Upper lobe of left lung (tissue), 6 donors: ENCODE measurements around the gene RBMS1. TPM values are rescaled to one million over a fixed set of nuclear protein-coding genes. Genes with fewer than 3 reads are reported as not detected.
A peak's percentile ranks its signal among the peaks of the same experiment; 100 is the strongest.

Experiments
- ATAC-seq, 2 donors: fragments of 200-7000 bp; cut with Tn5 transposase; one replicate each; pipeline ENCODE4 v1.9.1; 2022; ENCODE audit warnings: mild to moderate bottlenecking in 2 of 2, moderate library complexity in 2 of 2; ENCODE audit not compliant: low FRiP score in 2 of 2
- DNase-seq, 2 donors: peaks; one replicate each; pipeline ENCODE4 v3.0.0-alpha.2; 2019 to 2020
- H3K27ac ChIP-seq, 4 donors: fragments of 200-600 bp; sonication (generic); one replicate each; pipeline ENCODE4 v1.5.1; 2016 to 2019
- H3K27me3 ChIP-seq, 4 donors: fragments of 200-600 bp; sonication (generic); one replicate each; pipeline ENCODE4 v1.5.1; 2017 to 2019
- H3K36me3 ChIP-seq, 4 donors: fragments of 200-600 bp; sonication (generic); one replicate each; pipeline ENCODE4 v1.5.1; 2016 to 2019
- H3K4me1 ChIP-seq, 4 donors: fragments of 200-600 bp; sonication (generic); one replicate each; pipeline ENCODE4 v1.5.1; 2018 to 2019
- H3K4me3 ChIP-seq, 4 donors: fragments of 200-600 bp; sonication (generic); one replicate each; pipeline ENCODE4 v1.5.1; 2017 to 2019; ENCODE audit warnings: mild to moderate bottlenecking in 2 of 4, moderate library complexity in 1 of 4
- H3K9me3 ChIP-seq, 4 donors: fragments of 200-600 bp; sonication (generic); one replicate each; pipeline ENCODE4 v1.5.1; 2018 to 2019
- CTCF ChIP-seq, 6 experiments: fragments of 450-650 bp in 4 of 6; fragments of 200-600 bp in 2 of 6; sonication (generic) in 2 of 6; IDR thresholded peaks; one replicate each; pipeline ENCODE4 v1.5.1; 2016 to 2019; ENCODE audit warnings: antibody characterized with exemption in 6 of 6
- EP300 ChIP-seq, 4 donors: sonication (generic); formaldehyde crosslinking; IDR thresholded peaks; one replicate each; pipeline ENCODE4 v1.5.1; 2017; ENCODE audit warnings: antibody characterized with exemption in 4 of 4, control low read depth in 2 of 4
- POLR2A ChIP-seq, 4 donors: fragments of 450-650 bp; IDR thresholded peaks; one replicate each; pipeline ENCODE4 v1.5.1; 2016 to 2017; ENCODE audit warnings: antibody characterized with exemption in 4 of 4, mild to moderate bottlenecking in 2 of 4
- POLR2AphosphoS5 ChIP-seq, 2 donors: sonication (generic); formaldehyde crosslinking; IDR thresholded peaks; one replicate each; pipeline ENCODE4 v1.5.1; 2017; ENCODE audit warnings: antibody characterized with exemption in 2 of 2
- WGBS, 2 donors: methylation state at CpG; one replicate each; pipeline ENCODE4 v1.1.5; 2017 to 2018; 5-methylcytosine and 5-hydroxymethylcytosine counted together
- total RNA-seq, 6 donors: library from RNA; depleted of rRNA in 4 of 6; stranded (reverse); fragments of >200 nt in 4 of 6; gene quantifications; one replicate each; pipeline versions ENCODE4 v1.1.0 to v1.2.1, GENCODE V29; 2016 to 2021
- donor health status: DM: no; HTN: no; CAD: no; lungs with moderate emphysema.
- donor health status: DM: no; HTN: yes; CAD: no; lungs with severe emphysema.

Gene RBMS1
- total RNA-seq, 6 donors from 2014 or later: 81.3 to 125 (median 95.4) TPM

GRCh38 chr2:160494201-160494644 is 616 bp upstream of the RBMS1 start:
- Histone ChIP-seq H3K27ac (peak overlapping the region; percentile 92 to 97 (median 96)), H3K4me1 (peaks cover 10 to 23% (median 18%) of the 10 kb centered on the region in 4 donors), H3K36me3 (no peaks in the 10 kb centered on the region), H3K27me3 (no peaks in the 10 kb centered on the region), H3K4me3 (peak overlapping the region; percentile 68 to 78 (median 72)), H3K9me3 (no peaks in the 10 kb centered on the region)
- TF ChIP-seq CTCF (IDR thresholded peaks at IDR 0.05): no peak
- TF ChIP-seq POLR2AphosphoS5 (IDR thresholded peaks at IDR 0.05): no peak
- TF ChIP-seq POLR2A (IDR thresholded peaks at IDR 0.05): no peak
- ATAC-seq: peak in 1 of 2 donors; percentile 40
- no peak for DNase-seq
- WGBS, 2 donors: 6 to 13% methylated on average over 8 of the region's 8 CpGs

- H3K36me3 ChIP-seq: no peaks in the 10 kb centered on the region
- peak in 1 of 6 experiments; percentile 6 for TF ChIP-seq CTCF (IDR thresholded peaks at IDR 0.05)
- TF ChIP-seq POLR2AphosphoS5 (IDR thresholded peaks at IDR 0.05): peak; percentile 19 to 71
- TF ChIP-seq EP300 (IDR thresholded peaks at IDR 0.05): peak in 1 of 4 donors; percentile 24
- peak in 3 of 4 donors; percentile 35 to 60 (median 52) for TF ChIP-seq POLR2A (IDR thresholded peaks at IDR 0.05)
- no peaks in the 10 kb centered on the region for H3K27me3 ChIP-seq
- peaks cover 10 to 35% (median 22%) of the 10 kb centered on the region in 4 donors for H3K4me1 ChIP-seq
- peak overlapping the region; percentile 68 to 78 (median 72) for H3K4me3 ChIP-seq
- ATAC-seq (peak; percentile 87 to 90), DNase-seq (peak; percentile 67 to 94)
- WGBS, 2 donors: 1 to 3% methylated on average over 17 to 47 of the region's 66 CpGs
- peak overlapping the region; percentile 92 to 97 (median 96) for H3K27ac ChIP-seq
- no peaks in the 10 kb centered on the region for H3K9me3 ChIP-seq
Measured at GRCh38 chr2:160492401-160493226, 993 bp downstream of the RBMS1 start.

GRCh38 chr2:160491911-160492371 is 1.7 kb downstream of the RBMS1 start:
- TF ChIP-seq CTCF (IDR thresholded peaks at IDR 0.05) (no peak), POLR2A (IDR thresholded peaks at IDR 0.05) (peak in 1 of 4 donors; percentile 42), POLR2AphosphoS5 (IDR thresholded peaks at IDR 0.05) (peak in 1 of 2 donors; percentile 25)
- Histone ChIP-seq H3K27ac (peak overlapping the region; percentile 92 to 97 (median 96)), H3K9me3 (no peaks in the 10 kb centered on the region), H3K4me3 (peak overlapping the region; percentile 68 to 78 (median 72)), H3K36me3 (no peaks in the 10 kb centered on the region), H3K27me3 (no peaks in the 10 kb centered on the region), H3K4me1 (peaks cover 12 to 41% (median 26%) of the 10 kb centered on the region in 4 donors)
- DNase-seq (no peak), ATAC-seq (peak in 1 of 2 donors; percentile 54)
- 6 to 11% methylated on average over 10 of the region's 10 CpGs for WGBS, 2 donors

GRCh38 chr2:160490733-160491685 is 2.6 kb downstream of the RBMS1 start:
- peak in 1 of 4 donors; percentile 13 for TF ChIP-seq POLR2A (IDR thresholded peaks at IDR 0.05)
- no peak for TF ChIP-seq EP300 (IDR thresholded peaks at IDR 0.05)
- Histone ChIP-seq H3K27ac (peak overlapping the region; percentile 92 to 97 (median 96)), H3K4me1 (peaks cover 17 to 42% (median 29%) of the 10 kb centered on the region in 4 donors), H3K27me3 (no peaks in the 10 kb centered on the region), H3K4me3 (peak overlapping the region; percentile 68 to 78 (median 72)), H3K9me3 (no peaks in the 10 kb centered on the region), H3K36me3 (no peaks in the 10 kb centered on the region)
- 40 to 46% methylated on average over 8 of the region's 8 CpGs for WGBS, 2 donors
- ATAC-seq (no peak), DNase-seq (no peak)
